ENCODE data around the gene MVB12B. TPM values are rescaled to one million over a fixed set of nuclear protein-coding genes. Genes with fewer than 3 reads are reported as not detected.

Gene MVB12B
- total RNA-seq, 4 donors from 2014 or later: 6.1 to 18.0 (median 13.2) TPM

- no peak for DNase-seq
- Histone ChIP-seq H3K4me1 (peaks cover 37 to 45% of the 10 kb centered on the region in 2 donors), H3K4me3 (no peak overlapping the region), H3K27ac (peak overlapping the region in 1 of 4 donors; percentile 13), H3K9me3 (no peaks in the 10 kb centered on the region), H3K27me3 (no peaks in the 10 kb centered on the region), H3K36me3 (no peaks in the 10 kb centered on the region)
- TF ChIP-seq POLR2A (IDR thresholded peaks at IDR 0.05): no peak
- TF ChIP-seq CTCF (IDR thresholded peaks at IDR 0.05 in 4 of 5, conservative IDR thresholded peaks at IDR 0.05 in 1 of 5): no peak
- in situ Hi-C loops (cut with MboI; ENCODE audit: low sequenced_read_pairs in 4 of 4) (no loop called here), intact Hi-C loops (cut with DNase I; ENCODE audit: low total_unique reads) (no loop called here)
- ATAC-seq: no peak
Measured at GRCh38 chr9:126388964-126389708, 62.5 kb downstream of the MVB12B start.

- Histone ChIP-seq H3K27ac (peak overlapping the region in 3 of 4 donors; percentile 10 to 33 (median 13)), H3K27me3 (no peaks in the 10 kb centered on the region), H3K36me3 (no peaks in the 10 kb centered on the region), H3K4me3 (no peak overlapping the region), H3K9me3 (no peaks in the 10 kb centered on the region), H3K4me1 (peaks cover 45 to 53% of the 10 kb centered on the region in 2 donors)
- in situ Hi-C loops (cut with MboI; ENCODE audit: low sequenced_read_pairs in 4 of 4): no loop called here
- intact Hi-C loops (cut with DNase I; ENCODE audit: low total_unique reads): no loop called here
- ATAC-seq: no peak
- TF ChIP-seq CTCF (IDR thresholded peaks at IDR 0.05 in 4 of 5, conservative IDR thresholded peaks at IDR 0.05 in 1 of 5) (no peak), POLR2A (IDR thresholded peaks at IDR 0.05) (no peak)
- DNase-seq: no peak
Measured at GRCh38 chr9:126389992-126390391, 63.4 kb downstream of the MVB12B start.

- Histone ChIP-seq H3K9me3 (no peaks in the 10 kb centered on the region), H3K4me1 (peaks cover 54 to 61% of the 10 kb centered on the region in 2 donors), H3K4me3 (no peak overlapping the region), H3K27ac (peak overlapping the region; percentile 12 to 80 (median 76)), H3K27me3 (no peaks in the 10 kb centered on the region), H3K36me3 (no peaks in the 10 kb centered on the region)
- intact Hi-C loops (cut with DNase I; ENCODE audit: low total_unique reads): no loop called here
- in situ Hi-C loops (cut with MboI; ENCODE audit: low sequenced_read_pairs in 4 of 4): no loop called here
- ATAC-seq (no peak), DNase-seq (no peak)
- TF ChIP-seq POLR2A (IDR thresholded peaks at IDR 0.05) (no peak), CTCF (IDR thresholded peaks at IDR 0.05 in 4 of 5, conservative IDR thresholded peaks at IDR 0.05 in 1 of 5) (no peak)
Measured at GRCh38 chr9:126390923-126391322, 64.3 kb downstream of the MVB12B start.

- no peak for TF ChIP-seq CTCF (IDR thresholded peaks at IDR 0.05 in 4 of 5, conservative IDR thresholded peaks at IDR 0.05 in 1 of 5)
- TF ChIP-seq POLR2A (IDR thresholded peaks at IDR 0.05): no peak
- in situ Hi-C loops (cut with MboI; ENCODE audit: low sequenced_read_pairs in 4 of 4): no loop called here
- ATAC-seq: no peak
- Histone ChIP-seq H3K4me1 (peaks cover 54 to 62% of the 10 kb centered on the region in 2 donors), H3K27me3 (no peaks in the 10 kb centered on the region), H3K9me3 (no peaks in the 10 kb centered on the region), H3K27ac (peak overlapping the region; percentile 67 to 80 (median 76)), H3K36me3 (no peaks in the 10 kb centered on the region), H3K4me3 (no peak overlapping the region)
- intact Hi-C loops (cut with DNase I; ENCODE audit: low total_unique reads): no loop called here
- no peak for DNase-seq
Measured at GRCh38 chr9:126391713-126392661, 65.4 kb downstream of the MVB12B start.
